Ovary (tissue), 9 donors: ENCODE measurements around the gene TRUB1. TPM values are rescaled to one million over a fixed set of nuclear protein-coding genes. Genes with fewer than 3 reads are reported as not detected.

ENCODE experiments used
- DNase-seq, 5 donors: peaks; one replicate each; pipeline ENCODE4 v3.0.0-alpha.2; 2019 to 2020
- H3K27ac ChIP-seq, 2 donors: fragments of 200-600 bp; one replicate each; pipeline versions ENCODE4 v1.5.1 to v1.8.0; 2019 to 2022
- H3K27me3 ChIP-seq: fragments of 200-600 bp; one replicate; pipeline ENCODE4 v1.8.0; 2022
- H3K36me3 ChIP-seq: fragments of 200-600 bp; sonication (generic); one replicate; pipeline ENCODE4 v1.5.1; 2019
- H3K4me1 ChIP-seq: one replicate; pipeline ENCODE4 v1.8.1; 2013; ENCODE audit warnings: mild to moderate bottlenecking, moderate library complexity; ENCODE audit not compliant: insufficient read depth
- H3K4me3 ChIP-seq: fragments of 200-600 bp; sonication (generic); one replicate; pipeline ENCODE4 v1.5.1; 2017
- H3K9me3 ChIP-seq, 2 donors: fragments of 200-600 bp in 1 of 2; sonication (generic) in 1 of 2; one replicate each; pipeline versions ENCODE4 v1.5.1 to v1.8.1; 2013 to 2019; ENCODE audit warnings: mild to moderate bottlenecking in 1 of 2, moderate library complexity in 1 of 2
- CTCF ChIP-seq, 3 donors: fragments of 450-650 bp in 2 of 3; fragments of 200-600 bp in 1 of 3; IDR thresholded peaks; one replicate each; pipeline versions ENCODE4 v1.5.1 to v1.8.0; 2016 to 2022; ENCODE audit warnings: antibody characterized with exemption in 3 of 3, mild to moderate bottlenecking in 1 of 3
- EP300 ChIP-seq: sonication (generic); formaldehyde crosslinking; IDR thresholded peaks from one replicate; pipeline ENCODE4 v1.6.1; 2017; ENCODE audit warnings: antibody characterized with exemption
- POLR2A ChIP-seq: fragments of 450-650 bp; IDR thresholded peaks from one replicate; pipeline ENCODE4 v1.6.1; 2017; ENCODE audit warnings: antibody characterized with exemption, mild to moderate bottlenecking, moderate library complexity
- WGBS, 3 donors: extraction: QIAGEN DNeasy Blood & Tissue Kit in 1 of 3; methylation state at CpG; one replicate each; pipeline versions ENCODE4 v1.1.5 to v1.1.7; 2013 to 2017; 5-methylcytosine and 5-hydroxymethylcytosine counted together
- intact Hi-C, 4 donors: fragments of 100-400 bp; cut with DNase I; formaldehyde crosslinking; loops; one replicate each; pipeline versions ENCODE4 v1.11.0 to v1.15.1; 2022 to 2023
- polyA plus RNA-seq, 2 donors: library from polyadenylated mRNA; stranded (reverse); fragments of 200-250 nt in 1 of 2; fragments of 350-450 nt in 1 of 2; fragmentation: Illumina TruSeq in 1 of 2; extraction: RNeasy Lipid Tissue Mini Kit (QIAGEN cat#74804) in 1 of 2; gene quantifications; one replicate each; pipeline ENCODE4 v1.2.3, GENCODE V29; 2013 to 2014
- total RNA-seq, 7 donors: library from RNA; depleted of rRNA in 2 of 7; stranded (reverse); fragments of >200 nt in 2 of 7; fragmentation: NEBNext Ultra II Directional in 3 of 7; extraction: Animal tissue kit (Norgen Biotek cat#: 25700) in 3 of 7; gene quantifications; one replicate each; pipeline versions ENCODE4 v1.1.0 to v1.2.4, GENCODE V29; 2016 to 2023
- donor health status: DM: no; HTN: no; CAD: no; lungs with moderate emphysema.
- donor health status: DM: no; HTN: no; CAD: no.
- donor health status: Bipolar disorder and iron deficiency.
- donor health status: DM: yes; HTN: yes; CAD: no.
- donor health status: DM: no; HTN: no; CAD: no.
- donor health status: DM: yes; HTN: yes; CAD: no.

The TRUB1 gene
- total and polyA plus RNA-seq, 9 donors = 9.6 to 36.1 (median 17.4) TPM

- intact Hi-C loops = no loop called here
- no peaks in the 10 kb centered on the region for H3K9me3 ChIP-seq
- TF ChIP-seq POLR2A (no peak), CTCF (IDR thresholded peaks at IDR 0.05) (no peak), EP300 (no peak)
These were observed 19.1 kb downstream of the TRUB1 start for GRCh38 chr10:114957122-114957521.

GRCh38 chr10:114957673-114958072 lies 19.7 kb downstream of the TRUB1 start:
- no peaks in the 10 kb centered on the region for H3K27me3 ChIP-seq
- DNase-seq = no peak
- no peaks in the 10 kb centered on the region for H3K9me3 ChIP-seq
- TF ChIP-seq CTCF (IDR thresholded peaks at IDR 0.05) (no peak), EP300 (no peak), POLR2A (no peak)
- H3K27ac ChIP-seq = no peak overlapping the region
- intact Hi-C loops = no loop called here
- no peak overlapping the region for H3K4me3 ChIP-seq
- no peaks in the 10 kb centered on the region for H3K4me1 ChIP-seq
- WGBS, 3 donors = 74 to 89% (median 75%) methylated on average over 2 of the region's 2 CpGs
- no peaks in the 10 kb centered on the region for H3K36me3 ChIP-seq

More at GRCh38 chr10:114957122-114957521, 19.1 kb downstream of the TRUB1 start:
- Histone ChIP-seq H3K36me3 (no peaks in the 10 kb centered on the region), H3K4me1 (no peaks in the 10 kb centered on the region), H3K4me3 (no peak overlapping the region), H3K27ac (no peak overlapping the region), H3K27me3 (no peaks in the 10 kb centered on the region)
- WGBS, 3 donors = 89 to 93% (median 92%) methylated on average over 1 of the region's 1 CpG
- DNase-seq = no peak

- no peak for DNase-seq
- Histone ChIP-seq H3K4me3 (no peak overlapping the region), H3K27me3 (no peaks in the 10 kb centered on the region), H3K27ac (no peak overlapping the region), H3K4me1 (peaks cover 1% of the 10 kb centered on the region), H3K9me3 (no peaks in the 10 kb centered on the region), H3K36me3 (no peaks in the 10 kb centered on the region)
- 91 to 97% (median 95%) methylated on average over 2 of the region's 2 CpGs for WGBS, 3 donors
- no peak for TF ChIP-seq CTCF (IDR thresholded peaks at IDR 0.05)
- TF ChIP-seq EP300 = no peak
- TF ChIP-seq POLR2A = no peak
- intact Hi-C loops = no loop called here
These were observed 24.4 kb downstream of the TRUB1 start for GRCh38 chr10:114962441-114962840.

GRCh38 chr10:114963908-114964307 lies 25.9 kb downstream of the TRUB1 start:
- Histone ChIP-seq H3K4me1 (peaks cover 1% of the 10 kb centered on the region), H3K4me3 (no peak overlapping the region), H3K36me3 (no peaks in the 10 kb centered on the region), H3K27ac (no peak overlapping the region), H3K27me3 (no peaks in the 10 kb centered on the region), H3K9me3 (no peaks in the 10 kb centered on the region)
- 95 to 99% (median 97%) methylated on average over 4 of the region's 4 CpGs for WGBS, 3 donors
- intact Hi-C loops = no loop called here
- no peak for DNase-seq
- TF ChIP-seq CTCF (IDR thresholded peaks at IDR 0.05) (no peak), POLR2A (no peak), EP300 (no peak)
